ENCODE data around the gene GMEB2. TPM values are rescaled to one million over a fixed set of nuclear protein-coding genes. Genes with fewer than 3 reads are reported as not detected.

The GMEB2 gene
- polyA plus RNA-seq, 1 of the 3 experiments (the other 2 are of a cell fraction): 6.5 TPM

GRCh38 chr20:63661959-63662812 lies 35.3 kb upstream of the GMEB2 start:
- WGBS (ENCODE audit: low lambda C conversion rate): 96% methylated on average over 25 of the region's 33 CpGs
- no peak for DNase-seq

More at GRCh38 chr20:63661959-63662812, 35.3 kb upstream of the GMEB2 start:
- no peak overlapping the region for H2AFZ ChIP-seq (ENCODE audit: low read depth)
- TF ChIP-seq TEAD4 (IDR thresholded peaks at IDR 0.05; ENCODE audit: borderline replicate concordance, insufficient read depth): no peak
- TF ChIP-seq RFX5 (IDR thresholded peaks at IDR 0.05; ENCODE audit: low read length): no peak
- no peak for TF ChIP-seq MXI1 (IDR thresholded peaks at IDR 0.05; ENCODE audit: low read depth, low read length)
- no peak for TF ChIP-seq REST (IDR thresholded peaks at IDR 0.05; ENCODE audit: low read depth, low read length)
- TF ChIP-seq PBX3 (IDR thresholded peaks at IDR 0.05): no peak
- no peaks in the 10 kb centered on the region for H4K20me1 ChIP-seq (ENCODE audit: insufficient read depth)
- H3K4me1 ChIP-seq (ENCODE audit: control insufficient read depth in 1 of 2, insufficient read depth in 2 of 2, low read depth in 1 of 2, low read length in 1 of 2): peaks cover 5 to 18% of the 10 kb centered on the region in 2 experiments; a peak in 2 of 4 replicates
- H3K27me3 ChIP-seq (ENCODE audit: insufficient read depth): no peaks in the 10 kb centered on the region
- H3K4me3 ChIP-seq (ENCODE audit: low read depth in 2 of 2, low read length in 1 of 2): no peak overlapping the region
- H3K9ac ChIP-seq: no peak overlapping the region
- H3K79me2 ChIP-seq (ENCODE audit: insufficient read depth): peaks cover 30% of the 10 kb centered on the region
- CTCF ChIA-PET: interaction anchor here (1.7 kb wide), 1 partner anchor 125 kb away, joined by 4 read pairs; the partner anchor contains the start of gene PTK6
- POLR2A ChIA-PET: interaction anchor here (0.7 to 1.2 kb wide), 2 partner anchors 138 to 251 kb away, joined by 3 read pairs; no protein-coding TSS in a partner anchor
- H3K9me2 ChIP-seq: no peaks in the 10 kb centered on the region
- peaks cover 0 to 52% of the 10 kb centered on the region in 2 experiments for H3K36me3 ChIP-seq (replicated peaks in 1 of 2; ENCODE audit: control insufficient read depth in 1 of 2, insufficient read depth in 2 of 2, low read length in 1 of 2)
- no peaks in the 10 kb centered on the region for H3K9me3 ChIP-seq
- H3K4me2 ChIP-seq: no peak overlapping the region
- H3F3A ChIP-seq (replicated peaks; ENCODE audit: insufficient read depth): no peaks in the 10 kb centered on the region
- H3K27ac ChIP-seq (ENCODE audit: low read depth in 2 of 2, low read length in 1 of 2): no peak overlapping the region
